H9 (cell line): ENCODE data around the gene TLL2. TPM values are rescaled to one million over a fixed set of nuclear protein-coding genes. Genes with fewer than 3 reads are reported as not detected.

Source experiments
- DNase-seq: peaks from one replicate; pipeline ENCODE4 v3.0.0-alpha.2; 2017
- H2AFZ ChIP-seq: one replicate; pipeline ENCODE4 v1.6.1; 2013; ENCODE audit warnings: mild to moderate bottlenecking, low read length, control low read depth, moderate library complexity
- H2AK5ac ChIP-seq: 2 replicates; pipeline ENCODE4 v1.6.1; 2013; ENCODE audit warnings: low read length, control low read depth, mixed read lengths; ENCODE audit not compliant: insufficient read length
- H2BK120ac ChIP-seq: one replicate; pipeline ENCODE4 v1.6.1; 2013; ENCODE audit warnings: low read depth, mild to moderate bottlenecking, low read length, control low read depth, inconsistent platforms; ENCODE audit not compliant: poor library complexity, severe bottlenecking
- H2BK12ac ChIP-seq: 2 replicates; pipeline ENCODE4 v1.6.1; 2013; ENCODE audit warnings: low read length, control low read depth, mixed read lengths, low read depth; ENCODE audit not compliant: insufficient read length
- H2BK15ac ChIP-seq: 2 replicates; pipeline ENCODE4 v1.6.1; 2013; ENCODE audit warnings: low read depth, low read length, control low read depth
- H2BK20ac ChIP-seq: one replicate; pipeline ENCODE4 v1.6.1; 2013; ENCODE audit warnings: low read depth, mild to moderate bottlenecking, low read length, control low read depth, inconsistent platforms; ENCODE audit not compliant: poor library complexity, severe bottlenecking
- H2BK5ac ChIP-seq: 2 replicates; pipeline ENCODE4 v1.6.1; 2013; ENCODE audit warnings: low read length, control low read depth, mixed read lengths; ENCODE audit not compliant: insufficient read length
- H3K14ac ChIP-seq: 2 replicates; pipeline ENCODE4 v1.6.1; 2013; ENCODE audit warnings: low read length, control low read depth; ENCODE audit not compliant: insufficient read depth
- H3K18ac ChIP-seq: 2 replicates; pipeline ENCODE4 v1.6.1; 2013; ENCODE audit warnings: low read depth, mild to moderate bottlenecking, mixed read lengths, low read length, control low read depth; ENCODE audit not compliant: insufficient read length
- H3K23ac ChIP-seq: 2 replicates; pipeline ENCODE4 v1.6.1; 2013; ENCODE audit warnings: low read length, control low read depth, mixed read lengths, low read depth; ENCODE audit not compliant: insufficient read length
- H3K23me2 ChIP-seq: 2 replicates; pipeline ENCODE4 v1.6.1; 2013; ENCODE audit warnings: low read depth, mild to moderate bottlenecking, mixed read lengths, low read length, control low read depth; ENCODE audit not compliant: insufficient read length, poor library complexity, severe bottlenecking
- H3K27ac ChIP-seq: 2 replicates; pipeline ENCODE4 v1.5.1; 2013; ENCODE audit warnings: low read length, control low read depth, mixed read lengths, low read depth; ENCODE audit not compliant: insufficient read length
- H3K27me3 ChIP-seq: 2 replicates; pipeline ENCODE4 v1.6.1; 2013; ENCODE audit warnings: low read length, control low read depth, inconsistent platforms; ENCODE audit not compliant: insufficient read depth
- H3K4ac ChIP-seq: 2 replicates; pipeline ENCODE4 v1.6.1; 2013; ENCODE audit warnings: low read depth, mild to moderate bottlenecking, control low read depth, inconsistent platforms, low read length, moderate library complexity
- H3K4me1 ChIP-seq: 2 replicates; pipeline ENCODE4 v1.6.1; 2013; ENCODE audit warnings: low read length, control low read depth, inconsistent platforms; ENCODE audit not compliant: insufficient read depth
- H3K4me2 ChIP-seq: 2 replicates; pipeline ENCODE4 v1.6.1; 2013; ENCODE audit warnings: low read length, control low read depth, mixed read lengths; ENCODE audit not compliant: insufficient read length, insufficient read depth
- H3K56ac ChIP-seq: 2 replicates; pipeline ENCODE4 v1.6.1; 2013; ENCODE audit warnings: low read depth, mild to moderate bottlenecking, mixed read lengths, low read length, control low read depth; ENCODE audit not compliant: insufficient read length
- H3K79me1 ChIP-seq: 2 replicates; pipeline ENCODE4 v1.6.1; 2013; ENCODE audit warnings: low read depth, mild to moderate bottlenecking, moderate library complexity, low read length, control low read depth, inconsistent platforms; ENCODE audit not compliant: insufficient read depth, poor library complexity, severe bottlenecking
- H3K79me2 ChIP-seq: 2 replicates; pipeline ENCODE4 v1.6.1; 2013; ENCODE audit warnings: low read length, control low read depth, inconsistent platforms; ENCODE audit not compliant: insufficient read depth
- H3K9ac ChIP-seq: 2 replicates; pipeline ENCODE4 v1.6.1; 2013; ENCODE audit warnings: low read length, control low read depth, mixed read lengths; ENCODE audit not compliant: insufficient read length; ENCODE audit errors: extremely low read depth
- H3K9me3 ChIP-seq: one replicate; pipeline ENCODE4 v1.6.1; 2013; ENCODE audit warnings: low read depth, low read length, inconsistent platforms; ENCODE audit not compliant: control insufficient read depth
- H3T11ph ChIP-seq: one replicate; pipeline ENCODE4 v1.6.1; 2013; ENCODE audit warnings: mild to moderate bottlenecking, low read length, control low read depth, inconsistent platforms
- H4K20me1 ChIP-seq: one replicate; pipeline ENCODE4 v1.6.1; 2013; ENCODE audit not compliant: control insufficient read depth, insufficient read length, insufficient read depth
- H4K5ac ChIP-seq: 2 replicates; pipeline ENCODE4 v1.6.1; 2013; ENCODE audit warnings: low read depth, mild to moderate bottlenecking, mixed read lengths, low read length, control low read depth; ENCODE audit not compliant: insufficient read length
- H4K8ac ChIP-seq: replicated peaks from 2 replicates; pipeline ENCODE4 v1.6.1; 2013; ENCODE audit warnings: low read length, control low read depth, mixed read lengths, low read depth; ENCODE audit not compliant: insufficient read length
- H4K91ac ChIP-seq: 2 replicates; pipeline ENCODE4 v1.6.1; 2013; ENCODE audit warnings: low read depth, mild to moderate bottlenecking, moderate library complexity, mixed read lengths, low read length, control low read depth; ENCODE audit not compliant: insufficient read length
- H3K27ac Mint-ChIP-seq, 3 experiments: 2 replicates in 2 of 3; 3 replicates in 1 of 3; pipeline ENCODE4 v1.8.0; 2020 to 2021; ENCODE audit warnings: mixed read lengths in 3 of 3, mild to moderate bottlenecking in 1 of 3, moderate library complexity in 1 of 3
- H3K27me3 Mint-ChIP-seq: 2 replicates; pipeline ENCODE4 v1.8.0; 2021; ENCODE audit warnings: low read depth, mild to moderate bottlenecking, moderate library complexity, mixed read lengths
- H3K36me3 Mint-ChIP-seq, 3 experiments: 2 replicates in 2 of 3; 3 replicates in 1 of 3; pipeline ENCODE4 v1.8.0; 2020 to 2021; ENCODE audit warnings: low read depth in 3 of 3, mixed read lengths in 3 of 3; ENCODE audit not compliant: insufficient read depth in 1 of 3
- H3K4me1 Mint-ChIP-seq, 2 experiments: 2 replicates each; pipeline ENCODE4 v1.8.0; 2020; ENCODE audit warnings: mixed read lengths in 2 of 2
- H3K4me3 Mint-ChIP-seq, 2 experiments: 2 replicates in 1 of 2; 3 replicates in 1 of 2; pipeline ENCODE4 v1.8.0; 2020 to 2021; ENCODE audit warnings: mild to moderate bottlenecking in 2 of 2, mixed read lengths in 2 of 2, moderate library complexity in 1 of 2
- H3K9me3 Mint-ChIP-seq, 2 experiments: 2 replicates in 1 of 2; 3 replicates in 1 of 2; pipeline ENCODE4 v1.8.0; 2020; ENCODE audit warnings: mild to moderate bottlenecking in 2 of 2, mixed read lengths in 2 of 2, moderate library complexity in 1 of 2
- WGBS: extraction: QIAGEN DNeasy Blood & Tissue Kit; methylation state at CpG from one replicate; pipeline ENCODE4 v1.1.7; 2013; ENCODE audit warnings: missing lambda C conversion rate, low lambda C conversion rate, mixed read lengths; ENCODE audit not compliant: insufficient read length; ENCODE audit errors: extremely low coverage; 5-methylcytosine and 5-hydroxymethylcytosine counted together
- total RNA-seq: library from RNA; stranded (reverse); gene quantifications from 2 replicates; pipeline ENCODE4 v1.2.1, GENCODE V29; 2021
- TF ChIP-seq, protein P1 (sequence below): fragments of 200-600 bp; sonication (generic); conservative IDR thresholded peaks from 3 replicates; pipeline ENCODE4 v1.8.0; 2021; ENCODE audit warnings: antibody characterized with exemption, mild to moderate bottlenecking

TLL2 gene
- total RNA-seq, 1 experiment from 2014 or later, result 1.4 TPM

- H3K79me1 ChIP-seq, result no peaks in the 10 kb centered on the region
- no peak for DNase-seq
Measured at GRCh38 chr10:96493254-96493653, 20.5 kb downstream of the TLL2 start.

More at GRCh38 chr10:96493254-96493653, 20.5 kb downstream of the TLL2 start:
- Histone ChIP-seq H3K9ac (no peak overlapping the region), H2AFZ (no peak overlapping the region), H2BK5ac (no peak overlapping the region), H2BK20ac (no peak overlapping the region), H3K14ac (no peak overlapping the region), H3K23me2 (no peaks in the 10 kb centered on the region), H2BK12ac (no peak overlapping the region), H3K4ac (no peak overlapping the region), H3K27ac (no peak overlapping the region), H3K18ac (no peak overlapping the region), H3K23ac (no peak overlapping the region), H4K5ac (no peak overlapping the region), H4K91ac (no peak overlapping the region), H4K8ac (no peak overlapping the region), H3K27me3 (no peaks in the 10 kb centered on the region), H2BK15ac (no peak overlapping the region), H3K9me3 (no peaks in the 10 kb centered on the region), H2AK5ac (no peak overlapping the region), H4K20me1 (no peaks in the 10 kb centered on the region), H3K4me2 (no peak overlapping the region), H3K56ac (no peak overlapping the region), H3K4me1 (no peaks in the 10 kb centered on the region), H3T11ph (no peak overlapping the region), H2BK120ac (no peak overlapping the region), H3K79me2 (no peaks in the 10 kb centered on the region)
- whole genome bisulfite sequencing, result no CpG with 5 or more reads among the region's 2 CpGs
- Mint-ChIP-seq H3K4me1 (peaks cover 5 to 9% of the 10 kb centered on the region in 2 experiments; a peak in 3 of 4 replicates), H3K36me3 (no peaks in the 10 kb centered on the region; a peak in 1 of 7 replicates), H3K27me3 (peaks cover 7% of the 10 kb centered on the region), H3K9me3 (no peaks in the 10 kb centered on the region), H3K27ac (no peak overlapping the region; a peak in 1 of 7 replicates), H3K4me3 (no peak overlapping the region)
- TF ChIP-seq, protein P1, sequence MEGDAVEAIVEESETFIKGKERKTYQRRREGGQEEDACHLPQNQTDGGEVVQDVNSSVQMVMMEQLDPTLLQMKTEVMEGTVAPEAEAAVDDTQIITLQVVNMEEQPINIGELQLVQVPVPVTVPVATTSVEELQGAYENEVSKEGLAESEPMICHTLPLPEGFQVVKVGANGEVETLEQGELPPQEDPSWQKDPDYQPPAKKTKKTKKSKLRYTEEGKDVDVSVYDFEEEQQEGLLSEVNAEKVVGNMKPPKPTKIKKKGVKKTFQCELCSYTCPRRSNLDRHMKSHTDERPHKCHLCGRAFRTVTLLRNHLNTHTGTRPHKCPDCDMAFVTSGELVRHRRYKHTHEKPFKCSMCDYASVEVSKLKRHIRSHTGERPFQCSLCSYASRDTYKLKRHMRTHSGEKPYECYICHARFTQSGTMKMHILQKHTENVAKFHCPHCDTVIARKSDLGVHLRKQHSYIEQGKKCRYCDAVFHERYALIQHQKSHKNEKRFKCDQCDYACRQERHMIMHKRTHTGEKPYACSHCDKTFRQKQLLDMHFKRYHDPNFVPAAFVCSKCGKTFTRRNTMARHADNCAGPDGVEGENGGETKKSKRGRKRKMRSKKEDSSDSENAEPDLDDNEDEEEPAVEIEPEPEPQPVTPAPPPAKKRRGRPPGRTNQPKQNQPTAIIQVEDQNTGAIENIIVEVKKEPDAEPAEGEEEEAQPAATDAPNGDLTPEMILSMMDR, result no peak
